ENCODE data around the gene S100A12.

Gene S100A12

DNA sequence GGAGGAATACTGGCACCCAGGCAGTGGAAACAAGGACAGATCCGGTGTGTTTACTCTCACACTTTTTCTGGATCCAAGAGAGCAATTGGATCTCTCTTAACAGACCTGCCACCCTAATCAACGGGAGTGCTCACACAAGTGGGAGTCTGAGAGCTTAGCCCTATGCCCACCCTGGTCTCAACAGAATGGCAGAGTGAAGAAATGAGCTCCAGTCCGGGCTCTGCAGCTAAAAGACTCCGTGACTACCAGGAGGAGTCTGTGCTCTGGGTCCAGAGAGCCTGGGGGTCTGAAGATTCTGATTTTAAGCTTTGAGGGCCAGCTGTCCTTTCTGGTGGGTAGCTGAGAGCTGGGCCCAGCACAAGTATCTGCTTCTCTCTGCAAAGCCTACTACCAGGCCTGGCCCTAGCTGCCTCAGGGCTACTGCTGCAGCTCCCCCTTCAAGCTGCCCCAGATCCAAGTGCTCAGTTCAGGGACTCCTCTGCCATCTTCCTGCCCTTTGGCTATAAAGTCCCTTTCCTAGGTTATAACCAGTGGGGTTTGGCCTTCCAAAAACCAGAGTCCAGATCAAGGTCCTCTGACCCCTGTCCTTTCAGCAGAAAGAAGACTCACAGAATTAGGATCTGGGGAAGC is 13.8 kb downstream of the S100A12 start:
- 93 to 94% methylated on average over 4 of the region's 4 CpGs for WGBS, 2 experiments
- Histone ChIP-seq H3K4me1 (ENCODE audit: control insufficient read depth, insufficient read depth, low read length) (no peaks in the 10 kb centered on the region), H3K27ac (ENCODE audit: insufficient read depth, low read depth, low read length, poor library complexity, severe bottlenecking) (no peak overlapping the region), H3K4me3 (ENCODE audit: insufficient read depth, low read depth, low read length) (no peak overlapping the region), H3K36me3 (ENCODE audit: control insufficient read depth, insufficient read depth, low read length) (no peaks in the 10 kb centered on the region), H3K27me3 (ENCODE audit: control insufficient read depth, insufficient read depth, low read length, poor library complexity, severe bottlenecking) (no peaks in the 10 kb centered on the region), H3K9me3 (ENCODE audit: control insufficient read depth, low read length) (no peaks in the 10 kb centered on the region)

DNA sequence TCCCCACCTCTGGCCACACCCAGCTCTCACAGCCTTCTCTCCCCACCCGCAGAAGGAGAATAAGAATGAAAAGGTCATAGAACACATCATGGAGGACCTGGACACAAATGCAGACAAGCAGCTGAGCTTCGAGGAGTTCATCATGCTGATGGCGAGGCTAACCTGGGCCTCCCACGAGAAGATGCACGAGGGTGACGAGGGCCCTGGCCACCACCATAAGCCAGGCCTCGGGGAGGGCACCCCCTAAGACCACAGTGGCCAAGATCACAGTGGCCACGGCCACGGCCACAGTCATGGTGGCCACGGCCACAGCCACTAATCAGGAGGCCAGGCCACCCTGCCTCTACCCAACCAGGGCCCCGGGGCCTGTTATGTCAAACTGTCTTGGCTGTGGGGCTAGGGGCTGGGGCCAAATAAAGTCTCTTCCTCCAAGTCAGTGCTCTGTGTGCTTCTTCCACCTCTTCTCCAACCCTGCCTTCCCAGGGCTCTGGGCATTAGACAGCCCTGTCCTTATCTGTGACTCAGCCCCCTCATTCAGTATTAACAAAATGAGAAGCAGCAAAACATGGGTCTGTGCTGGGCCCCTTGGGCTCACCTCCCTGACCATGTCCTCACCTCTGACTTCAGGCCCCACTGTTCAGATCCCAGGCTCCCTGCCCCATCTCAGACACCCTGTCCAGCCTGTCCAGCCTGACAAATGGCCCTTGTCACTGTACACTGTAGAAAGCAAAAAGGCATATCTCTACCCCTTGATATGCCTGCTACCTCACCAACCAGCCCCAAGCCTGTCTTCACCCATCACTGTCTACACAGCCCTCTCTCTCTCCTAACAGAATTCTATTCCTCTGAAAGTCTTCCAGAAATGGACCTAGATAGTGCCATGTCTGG is 14.6 kb downstream of the S100A12 start:
- no peak overlapping the region for H3K27ac ChIP-seq (ENCODE audit: insufficient read depth, low read depth, low read length, poor library complexity, severe bottlenecking)
- no peaks in the 10 kb centered on the region for H3K36me3 ChIP-seq (ENCODE audit: control insufficient read depth, insufficient read depth, low read length)
- H3K4me1 ChIP-seq (ENCODE audit: control insufficient read depth, insufficient read depth, low read length), result no peaks in the 10 kb centered on the region
- no peak overlapping the region for H3K4me3 ChIP-seq (ENCODE audit: insufficient read depth, low read depth, low read length)
- WGBS, 2 experiments, result 91 to 94% methylated on average over 11 of the region's 11 CpGs
- H3K27me3 ChIP-seq (ENCODE audit: control insufficient read depth, insufficient read depth, low read length, poor library complexity, severe bottlenecking), result no peaks in the 10 kb centered on the region
- H3K9me3 ChIP-seq (ENCODE audit: control insufficient read depth, low read length), result no peaks in the 10 kb centered on the region

DNA sequence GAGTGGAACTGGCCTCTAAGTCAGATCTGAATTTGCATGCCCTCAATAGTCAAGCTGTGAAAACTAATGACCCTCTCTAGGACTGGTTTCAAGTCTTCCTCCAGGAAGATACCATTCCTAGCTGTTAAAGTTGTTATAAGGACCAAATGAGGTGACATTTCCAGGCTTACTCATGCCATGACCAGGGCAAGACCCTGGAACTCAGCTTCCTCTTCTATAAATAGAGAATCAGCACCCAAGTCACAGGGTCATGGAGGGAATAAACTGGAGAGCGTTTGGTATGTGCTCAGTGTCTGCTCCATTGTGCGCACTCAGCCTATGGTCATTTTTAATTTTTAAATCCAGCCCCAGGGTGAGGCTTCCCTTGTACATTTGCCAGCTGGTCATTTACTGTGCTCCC is 15.2 kb downstream of the S100A12 start:
- no peaks in the 10 kb centered on the region for H3K27me3 ChIP-seq (ENCODE audit: control insufficient read depth, insufficient read depth, low read length, poor library complexity, severe bottlenecking)
- no peak overlapping the region for H3K27ac ChIP-seq (ENCODE audit: insufficient read depth, low read depth, low read length, poor library complexity, severe bottlenecking)
- no peak overlapping the region for H3K4me3 ChIP-seq (ENCODE audit: insufficient read depth, low read depth, low read length)
- H3K9me3 ChIP-seq (ENCODE audit: control insufficient read depth, low read length), result no peaks in the 10 kb centered on the region
- H3K36me3 ChIP-seq (ENCODE audit: control insufficient read depth, insufficient read depth, low read length), result no peaks in the 10 kb centered on the region
- no peaks in the 10 kb centered on the region for H3K4me1 ChIP-seq (ENCODE audit: control insufficient read depth, insufficient read depth, low read length)
- WGBS, 2 experiments, result 90 to 97% methylated on average over 2 of the region's 2 CpGs

DNA sequence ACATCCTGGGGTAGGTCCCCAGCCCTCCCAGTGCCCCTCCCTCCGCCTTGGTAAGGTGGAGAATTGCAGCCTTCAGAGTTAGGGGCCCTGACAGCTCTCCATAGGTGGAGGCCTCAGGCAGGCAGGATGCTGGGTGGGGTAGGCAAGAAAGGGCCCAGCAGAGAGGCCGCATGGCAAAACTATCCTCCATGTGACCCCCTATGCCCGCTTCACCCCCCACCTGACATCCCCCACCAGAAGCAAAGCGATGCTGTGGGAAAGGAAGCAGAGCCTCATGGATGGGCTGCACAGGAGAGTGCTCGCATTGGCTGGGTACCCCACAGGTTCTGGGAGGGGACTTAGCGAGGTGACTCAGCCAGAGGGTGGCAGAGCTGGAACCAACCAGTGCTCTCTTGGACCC is 16.2 kb downstream of the S100A12 start:
- no peaks in the 10 kb centered on the region for H3K36me3 ChIP-seq (ENCODE audit: control insufficient read depth, insufficient read depth, low read length)
- H3K4me3 ChIP-seq (ENCODE audit: insufficient read depth, low read depth, low read length), result no peak overlapping the region
- no peaks in the 10 kb centered on the region for H3K27me3 ChIP-seq (ENCODE audit: control insufficient read depth, insufficient read depth, low read length, poor library complexity, severe bottlenecking)
- H3K27ac ChIP-seq (ENCODE audit: insufficient read depth, low read depth, low read length, poor library complexity, severe bottlenecking), result no peak overlapping the region
- H3K4me1 ChIP-seq (ENCODE audit: control insufficient read depth, insufficient read depth, low read length), result no peaks in the 10 kb centered on the region
- H3K9me3 ChIP-seq (ENCODE audit: control insufficient read depth, low read length), result no peaks in the 10 kb centered on the region
- WGBS, 2 experiments, result 92 to 94% methylated on average over 6 of the region's 6 CpGs

DNA sequence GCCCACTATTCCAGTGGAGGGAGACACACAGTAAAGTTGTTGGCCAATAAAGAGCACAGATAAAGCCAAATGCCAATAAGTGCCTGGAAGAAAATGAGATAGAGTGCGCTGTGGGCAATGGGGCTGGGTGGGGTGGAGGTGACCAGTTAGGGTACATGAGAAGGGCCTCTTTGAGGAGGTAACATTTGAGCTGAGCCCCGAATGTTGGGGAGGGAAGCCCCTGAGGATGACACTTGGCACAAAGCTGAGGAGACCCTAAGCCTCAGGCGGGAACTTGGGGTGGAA is 16.8 kb downstream of the S100A12 start:
- 92 to 95% methylated on average over 3 of the region's 3 CpGs for WGBS, 2 experiments
- Histone ChIP-seq H3K27ac (ENCODE audit: insufficient read depth, low read depth, low read length, poor library complexity, severe bottlenecking) (no peak overlapping the region), H3K9me3 (ENCODE audit: control insufficient read depth, low read length) (no peaks in the 10 kb centered on the region), H3K27me3 (ENCODE audit: control insufficient read depth, insufficient read depth, low read length, poor library complexity, severe bottlenecking) (no peaks in the 10 kb centered on the region), H3K36me3 (ENCODE audit: control insufficient read depth, insufficient read depth, low read length) (no peaks in the 10 kb centered on the region), H3K4me1 (ENCODE audit: control insufficient read depth, insufficient read depth, low read length) (no peaks in the 10 kb centered on the region), H3K4me3 (ENCODE audit: insufficient read depth, low read depth, low read length) (no peak overlapping the region)

DNA sequence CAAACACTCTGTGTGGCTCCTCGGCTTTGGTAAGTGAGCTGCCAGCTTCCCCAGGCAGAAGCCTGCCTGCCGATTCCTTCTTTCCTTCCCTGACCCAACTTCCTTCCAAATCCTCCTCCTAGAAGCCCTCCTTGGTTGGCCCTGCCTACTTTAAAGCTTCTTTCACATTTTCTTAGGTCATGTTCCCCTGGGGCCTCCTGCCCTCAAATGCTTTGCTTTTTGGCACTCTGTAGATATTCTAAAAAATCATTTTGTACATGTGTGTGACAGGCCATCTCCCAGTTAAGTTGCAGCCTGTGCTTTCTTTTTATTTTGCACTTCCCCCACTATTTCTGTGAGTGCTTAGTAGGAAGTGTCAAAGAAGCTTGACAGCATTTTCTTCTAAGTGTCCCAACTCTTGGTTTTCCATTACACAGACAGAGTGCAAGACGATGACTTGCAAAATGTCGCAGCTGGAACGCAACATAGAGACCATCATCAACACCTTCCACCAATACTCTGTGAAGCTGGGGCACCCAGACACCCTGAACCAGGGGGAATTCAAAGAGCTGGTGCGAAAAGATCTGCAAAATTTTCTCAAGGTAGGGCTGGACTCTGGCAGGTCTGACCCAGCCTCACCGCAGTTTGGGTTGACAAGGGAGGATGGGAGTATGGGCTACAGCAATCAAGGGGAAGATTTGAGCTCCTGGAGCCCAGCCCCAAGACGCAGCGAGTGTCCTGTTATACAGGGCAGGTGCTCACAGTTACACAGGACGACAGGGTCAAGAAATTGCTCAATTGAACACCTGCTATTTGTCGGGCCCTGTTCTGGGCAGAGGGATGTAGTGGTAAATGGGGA is 17.3 kb downstream of the S100A12 start, which contains the start of gene S100A9:
Gene S100A9, plus strand, starts transcription at position 2 of the 838 bp plus-strand sequence. Its CDS starts 430 bp downstream, at position 432.
- Histone ChIP-seq H3K4me1 (ENCODE audit: control insufficient read depth, insufficient read depth, low read length) (no peaks in the 10 kb centered on the region), H3K4me3 (ENCODE audit: insufficient read depth, low read depth, low read length) (no peak within 1 kb of the TSS), H3K27ac (ENCODE audit: insufficient read depth, low read depth, low read length, poor library complexity, severe bottlenecking) (no peak within 1 kb of the TSS), H3K36me3 (ENCODE audit: control insufficient read depth, insufficient read depth, low read length) (no peaks in the 10 kb centered on the region), H3K9me3 (ENCODE audit: control insufficient read depth, low read length) (no peaks in the 10 kb centered on the region), H3K27me3 (ENCODE audit: control insufficient read depth, insufficient read depth, low read length, poor library complexity, severe bottlenecking) (no peaks in the 10 kb centered on the region)
- 92 to 94% methylated on average over 11 of the region's 11 CpGs for WGBS, 2 experiments

DNA sequence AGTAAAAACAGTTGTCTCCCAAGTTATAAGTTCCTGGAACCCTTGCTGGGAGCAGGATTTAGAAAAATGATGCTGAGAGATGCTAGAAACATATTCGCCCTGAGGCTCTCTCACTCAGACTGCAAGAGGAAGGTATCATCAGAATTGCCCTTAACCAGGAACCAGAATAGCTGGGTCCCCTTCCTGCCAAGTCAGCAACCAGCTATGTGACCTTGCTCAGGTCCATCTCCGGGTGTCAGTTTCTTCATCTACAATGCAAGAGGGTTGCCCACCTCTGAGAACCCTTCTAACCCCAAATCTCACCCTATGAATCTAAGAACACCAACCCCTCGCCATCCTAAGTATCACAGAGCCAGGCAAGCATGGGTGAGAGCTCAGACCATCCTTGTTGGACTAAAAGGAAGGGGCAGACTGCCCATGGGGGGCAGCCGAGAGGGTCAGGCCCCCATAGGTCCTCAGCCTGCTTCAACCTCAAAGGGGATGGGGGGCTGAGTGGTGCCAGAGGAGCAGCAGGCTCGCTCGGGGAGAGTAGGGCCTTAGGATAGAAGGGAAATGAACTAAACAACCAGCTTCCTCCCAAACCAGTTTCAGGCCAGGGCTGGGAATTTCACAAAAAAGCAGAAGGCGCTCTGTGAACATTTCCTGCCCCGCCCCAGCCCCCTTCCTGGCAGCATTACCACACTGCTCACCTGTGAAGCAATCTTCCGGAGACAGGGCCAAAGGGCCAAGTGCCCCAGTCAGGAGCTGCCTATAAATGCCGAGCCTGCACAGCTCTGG is 18.2 kb downstream of the S100A12 start:
- H3K27me3 ChIP-seq (ENCODE audit: control insufficient read depth, insufficient read depth, low read length, poor library complexity, severe bottlenecking), result no peaks in the 10 kb centered on the region
- WGBS, 2 experiments, result 90 to 92% methylated on average over 10 of the region's 10 CpGs
- H3K27ac ChIP-seq (ENCODE audit: insufficient read depth, low read depth, low read length, poor library complexity, severe bottlenecking), result no peak overlapping the region
- H3K4me3 ChIP-seq (ENCODE audit: insufficient read depth, low read depth, low read length), result no peak overlapping the region
- no peaks in the 10 kb centered on the region for H3K4me1 ChIP-seq (ENCODE audit: control insufficient read depth, insufficient read depth, low read length)
- H3K9me3 ChIP-seq (ENCODE audit: control insufficient read depth, low read length), result no peaks in the 10 kb centered on the region
- H3K36me3 ChIP-seq (ENCODE audit: control insufficient read depth, insufficient read depth, low read length), result no peaks in the 10 kb centered on the region

DNA sequence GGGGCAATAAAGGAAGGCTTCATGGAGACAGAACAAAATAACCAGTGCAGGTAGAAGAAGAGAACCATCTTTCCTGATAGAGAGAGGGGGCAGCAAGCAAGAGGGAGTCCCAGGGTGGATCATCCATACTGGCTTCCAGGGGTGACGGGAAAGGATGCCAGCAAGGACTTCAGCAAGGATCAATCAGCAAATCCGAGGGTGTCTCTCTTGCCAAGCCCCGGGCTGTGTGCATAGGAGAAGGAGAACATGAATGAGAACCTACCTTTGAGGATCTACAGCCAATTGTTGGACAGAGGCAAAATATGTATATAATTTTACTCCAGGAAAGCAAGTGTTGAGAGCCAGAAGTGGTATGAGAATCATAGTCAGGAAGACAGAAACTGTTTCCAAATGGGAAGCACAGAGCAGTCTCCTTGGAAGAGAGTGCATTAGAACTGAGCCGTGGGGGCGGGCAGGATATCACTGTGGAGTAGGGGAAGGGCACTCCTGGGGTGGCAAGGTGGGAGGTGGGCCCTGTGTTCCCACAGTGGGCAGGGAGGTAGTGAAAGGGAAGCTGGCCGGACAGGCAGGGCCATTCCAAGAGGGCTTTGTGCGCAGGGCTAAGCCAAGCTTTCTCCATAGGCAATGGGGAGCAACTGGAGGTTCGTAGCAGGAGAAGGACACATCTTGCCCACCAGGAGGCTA is 18.9 kb downstream of the S100A12 start:
- Histone ChIP-seq H3K36me3 (ENCODE audit: control insufficient read depth, insufficient read depth, low read length) (no peaks in the 10 kb centered on the region), H3K4me1 (ENCODE audit: control insufficient read depth, insufficient read depth, low read length) (no peaks in the 10 kb centered on the region), H3K27me3 (ENCODE audit: control insufficient read depth, insufficient read depth, low read length, poor library complexity, severe bottlenecking) (no peaks in the 10 kb centered on the region), H3K9me3 (ENCODE audit: control insufficient read depth, low read length) (no peaks in the 10 kb centered on the region), H3K4me3 (ENCODE audit: insufficient read depth, low read depth, low read length) (no peak overlapping the region), H3K27ac (ENCODE audit: insufficient read depth, low read depth, low read length, poor library complexity, severe bottlenecking) (no peak overlapping the region)
- WGBS, 2 experiments, result 93 to 94% methylated on average over 8 of the region's 8 CpGs

DNA sequence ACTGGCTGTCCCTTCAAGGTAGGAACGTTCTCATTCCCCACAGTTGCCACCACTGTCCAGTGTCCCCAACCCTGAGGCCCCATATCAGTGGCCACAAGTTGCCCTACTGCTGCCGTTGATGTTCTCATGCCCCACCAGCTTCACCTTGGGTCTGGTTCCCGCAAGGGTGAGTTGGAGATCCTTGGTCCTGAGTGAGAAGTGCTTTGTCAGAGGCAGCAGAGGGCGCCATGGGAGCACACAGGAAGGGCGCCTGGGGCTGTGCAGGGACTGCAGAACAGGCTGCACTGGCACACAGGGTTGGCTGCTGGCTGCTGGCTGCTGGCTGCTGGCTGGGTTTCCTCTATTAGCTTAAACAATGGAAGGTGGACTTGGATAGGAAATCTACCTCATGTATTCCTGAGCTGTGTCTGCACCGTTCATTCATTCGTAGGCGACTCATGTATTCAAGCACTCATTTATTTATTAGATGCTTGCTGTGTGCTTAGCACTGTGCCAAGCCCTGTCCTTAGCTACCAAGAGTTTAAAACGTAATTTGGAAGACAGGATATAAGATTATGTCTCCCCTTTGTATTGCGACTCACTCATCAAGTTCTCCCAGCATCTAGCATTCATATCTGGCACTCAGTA is 19.9 kb downstream of the S100A12 start:
- Histone ChIP-seq H3K9me3 (ENCODE audit: control insufficient read depth, low read length) (no peaks in the 10 kb centered on the region), H3K36me3 (ENCODE audit: control insufficient read depth, insufficient read depth, low read length) (no peaks in the 10 kb centered on the region), H3K27me3 (ENCODE audit: control insufficient read depth, insufficient read depth, low read length, poor library complexity, severe bottlenecking) (no peaks in the 10 kb centered on the region), H3K4me3 (ENCODE audit: insufficient read depth, low read depth, low read length) (no peak overlapping the region), H3K4me1 (ENCODE audit: control insufficient read depth, insufficient read depth, low read length) (no peaks in the 10 kb centered on the region), H3K27ac (ENCODE audit: insufficient read depth, low read depth, low read length, poor library complexity, severe bottlenecking) (no peak overlapping the region)
- WGBS, 2 experiments, result 56 to 59% methylated on average over 10 of the region's 10 CpGs

All from ectodermal cell (in vitro differentiated cells).